ENCODE results near the gene ALG8. TPM values are rescaled to one million over a fixed set of nuclear protein-coding genes. Genes with fewer than 3 reads are reported as not detected.
"Not testable (repeated sequence)": the region's sequence is repeated elsewhere in the genome, so short reads cannot be mapped to it uniquely, and the experiment has no call there.

Gene ALG8
- total RNA-seq, 1 donor, result 38.4 TPM

GRCh38 chr11:78094250-78094649, 45.2 kb downstream of the ALG8 start:
- Histone ChIP-seq H3K36me3 (ENCODE audit: insufficient read depth, low read length) (peaks cover 13% of the 10 kb centered on the region), H3K4me1 (ENCODE audit: insufficient read depth, low read length) (no peaks in the 10 kb centered on the region), H3K9me3 (ENCODE audit: low read depth, low read length) (no peaks in the 10 kb centered on the region), H3K79me2 (ENCODE audit: insufficient read depth, low read length) (no peaks in the 10 kb centered on the region), H3K27me3 (ENCODE audit: insufficient read depth, low read length) (no peaks in the 10 kb centered on the region), H3K4me2 (ENCODE audit: insufficient read depth, low read length) (no peak overlapping the region), H2AFZ (ENCODE audit: low read length) (no peak overlapping the region), H3K27ac (ENCODE audit: low read depth, low read length) (no peak overlapping the region), H3K4me3 (ENCODE audit: insufficient read depth, low read length) (no peak overlapping the region), H4K20me1 (ENCODE audit: insufficient read depth, low read length) (no peaks in the 10 kb centered on the region)
- TF ChIP-seq CTCF (IDR thresholded peaks at IDR 0.05; ENCODE audit: extremely low read depth, low read depth, low read length), result no peak
- no peak for DNase-seq (ENCODE audit: insufficient read length, low spot score, missing footprints)

- not testable (repeated sequence) for H3K9me3 ChIP-seq (ENCODE audit: low read depth, low read length); H3K79me2 ChIP-seq (ENCODE audit: insufficient read depth, low read length); H4K20me1 ChIP-seq (ENCODE audit: insufficient read depth, low read length); H3K36me3 ChIP-seq (ENCODE audit: insufficient read depth, low read length); H3K4me3 ChIP-seq (ENCODE audit: insufficient read depth, low read length); H3K4me1 ChIP-seq (ENCODE audit: insufficient read depth, low read length); DNase-seq (ENCODE audit: insufficient read length, low spot score, missing footprints); H3K4me2 ChIP-seq (ENCODE audit: insufficient read depth, low read length); H2AFZ ChIP-seq (ENCODE audit: low read length); H3K27me3 ChIP-seq (ENCODE audit: insufficient read depth, low read length); H3K27ac ChIP-seq (ENCODE audit: low read depth, low read length)
Measured at GRCh38 chr11:78086521-78087074, 52.8 kb downstream of the ALG8 start.

- Histone ChIP-seq H3K79me2 (ENCODE audit: insufficient read depth, low read length) (no peaks in the 10 kb centered on the region), H3K36me3 (ENCODE audit: insufficient read depth, low read length) (no peaks in the 10 kb centered on the region), H3K9me3 (ENCODE audit: low read depth, low read length) (no peaks in the 10 kb centered on the region), H4K20me1 (ENCODE audit: insufficient read depth, low read length) (no peaks in the 10 kb centered on the region), H3K4me1 (ENCODE audit: insufficient read depth, low read length) (no peaks in the 10 kb centered on the region), H3K27ac (ENCODE audit: low read depth, low read length) (no peak overlapping the region), H2AFZ (ENCODE audit: low read length) (no peak overlapping the region), H3K4me3 (ENCODE audit: insufficient read depth, low read length) (no peak overlapping the region), H3K27me3 (ENCODE audit: insufficient read depth, low read length) (no peaks in the 10 kb centered on the region), H3K4me2 (ENCODE audit: insufficient read depth, low read length) (no peak overlapping the region)
- DNase-seq (ENCODE audit: insufficient read length, low spot score, missing footprints), result no peak
- no peak for TF ChIP-seq CTCF (IDR thresholded peaks at IDR 0.05; ENCODE audit: extremely low read depth, low read depth, low read length)
Measured at GRCh38 chr11:78085972-78086371, 53.5 kb downstream of the ALG8 start.

- not testable (repeated sequence) for H4K20me1 ChIP-seq (ENCODE audit: insufficient read depth, low read length)
Measured at GRCh38 chr11:78084506-78084905, 54.9 kb downstream of the ALG8 start.

GRCh38 chr11:78083021-78083420, 56.4 kb downstream of the ALG8 start:
- H3K79me2 ChIP-seq (ENCODE audit: insufficient read depth, low read length), result peaks cover 20% of the 10 kb centered on the region
- H2AFZ ChIP-seq (ENCODE audit: low read length), result no peak overlapping the region
- no peaks in the 10 kb centered on the region for H3K27me3 ChIP-seq (ENCODE audit: insufficient read depth, low read length)
- H3K27ac ChIP-seq (ENCODE audit: low read depth, low read length), result no peak overlapping the region
- no peak for TF ChIP-seq CTCF (IDR thresholded peaks at IDR 0.05; ENCODE audit: extremely low read depth, low read depth, low read length)
- H3K4me3 ChIP-seq (ENCODE audit: insufficient read depth, low read length), result no peak overlapping the region
- H3K36me3 ChIP-seq (ENCODE audit: insufficient read depth, low read length), result no peaks in the 10 kb centered on the region
- H3K4me1 ChIP-seq (ENCODE audit: insufficient read depth, low read length), result peaks cover 16% of the 10 kb centered on the region
- DNase-seq (ENCODE audit: insufficient read length, low spot score, missing footprints), result no peak
- H3K4me2 ChIP-seq (ENCODE audit: insufficient read depth, low read length), result no peak overlapping the region
- H4K20me1 ChIP-seq (ENCODE audit: insufficient read depth, low read length), result peaks cover 10% of the 10 kb centered on the region
- H3K9me3 ChIP-seq (ENCODE audit: low read depth, low read length), result no peaks in the 10 kb centered on the region

More at GRCh38 chr11:78084506-78084905, 54.9 kb downstream of the ALG8 start:
- not testable (repeated sequence) for H2AFZ ChIP-seq (ENCODE audit: low read length); H3K36me3 ChIP-seq (ENCODE audit: insufficient read depth, low read length); H3K79me2 ChIP-seq (ENCODE audit: insufficient read depth, low read length); DNase-seq (ENCODE audit: insufficient read length, low spot score, missing footprints); H3K4me3 ChIP-seq (ENCODE audit: insufficient read depth, low read length); H3K4me1 ChIP-seq (ENCODE audit: insufficient read depth, low read length); H3K27ac ChIP-seq (ENCODE audit: low read depth, low read length); H3K9me3 ChIP-seq (ENCODE audit: low read depth, low read length); H3K4me2 ChIP-seq (ENCODE audit: insufficient read depth, low read length); H3K27me3 ChIP-seq (ENCODE audit: insufficient read depth, low read length)
